ENCODE results near the gene MPEG1.

GRCh38 chr11:59198726-59199125, 14.0 kb downstream of the MPEG1 start:
- TF ChIP-seq CTCF (conservative IDR thresholded peaks at IDR 0.05; ENCODE audit: low read depth, low read length), result no peak
- no peak for TF ChIP-seq CEBPB (IDR thresholded peaks at IDR 0.05; ENCODE audit: low read depth, low read length)
- no peak for TF ChIP-seq MAFK (IDR thresholded peaks at IDR 0.05; ENCODE audit: low read depth, low read length)
- TF ChIP-seq SMC3 (IDR thresholded peaks at IDR 0.05; ENCODE audit: low read depth, low read length), result no peak
- no peak for TF ChIP-seq POLR2A (IDR thresholded peaks at IDR 0.05; ENCODE audit: low read depth, low read length)
- TF ChIP-seq RFX5 (IDR thresholded peaks at IDR 0.05; ENCODE audit: low read depth, low read length), result no peak
- TF ChIP-seq RCOR1 (IDR thresholded peaks at IDR 0.05; ENCODE audit: insufficient replicate concordance, low read length), result no peak
- no peak for TF ChIP-seq FOS (IDR thresholded peaks at IDR 0.05; ENCODE audit: low read depth, low read length)
